HEK293 (cell line): ENCODE measurements around the gene TMCC2.

Experiments used
- KLF9 ChIP-seq: fragments of 450-650 bp; formaldehyde crosslinking; IDR thresholded peaks from 2 replicates; pipeline ENCODE4 v1.5.1; 2016; ENCODE audit warnings: missing biosample characterization, missing genetic modification characterization, low read depth
- OSR2 ChIP-seq: fragments of 450-650 bp; formaldehyde crosslinking; IDR thresholded peaks from 2 replicates; pipeline ENCODE4 v1.5.1; 2016; ENCODE audit warnings: missing biosample characterization, missing genetic modification characterization
- OVOL3 ChIP-seq: fragments of 450-650 bp; formaldehyde crosslinking; IDR thresholded peaks from 2 replicates; pipeline ENCODE4 v1.5.1; 2016; ENCODE audit warnings: missing biosample characterization, missing genetic modification characterization
- TRIM28 ChIP-seq: IDR thresholded peaks from 2 replicates; pipeline ENCODE4 v1.6.1; 2011; ENCODE audit warnings: low read length, control low read depth, borderline replicate concordance
- ZBTB1 ChIP-seq: fragments of 450-650 bp; formaldehyde crosslinking; IDR thresholded peaks from 2 replicates; pipeline ENCODE4 v1.5.1; 2016; ENCODE audit warnings: missing biosample characterization, missing genetic modification characterization
- ZBTB7A ChIP-seq: fragments of 450-650 bp; formaldehyde crosslinking; IDR thresholded peaks from 2 replicates; pipeline ENCODE4 v1.5.1; 2016; ENCODE audit warnings: low read depth, missing biosample characterization, missing genetic modification characterization
- ZNF114 ChIP-seq: fragments of 450-650 bp; formaldehyde crosslinking; IDR thresholded peaks from 2 replicates; pipeline ENCODE4 v1.5.0; 2017; ENCODE audit warnings: missing biosample characterization, missing genetic modification characterization
- ZNF138 ChIP-seq: fragments of 450-650 bp; formaldehyde crosslinking; IDR thresholded peaks from 2 replicates; pipeline ENCODE4 v1.5.1; 2016; ENCODE audit warnings: missing biosample characterization, missing genetic modification characterization, borderline replicate concordance
- ZNF174 ChIP-seq: fragments of 450-650 bp; formaldehyde crosslinking; IDR thresholded peaks from 2 replicates; pipeline ENCODE4 v1.5.0; 2017; ENCODE audit warnings: missing biosample characterization, mild to moderate bottlenecking, missing genetic modification characterization
- ZNF423 ChIP-seq: fragments of 450-650 bp; formaldehyde crosslinking; IDR thresholded peaks from 2 replicates; pipeline ENCODE4 v1.5.1; 2016; ENCODE audit warnings: missing biosample characterization, missing genetic modification characterization
- ZNF426 ChIP-seq: fragments of 450-650 bp; formaldehyde crosslinking; IDR thresholded peaks from 2 replicates; pipeline ENCODE4 v1.5.1; 2017; ENCODE audit warnings: missing biosample characterization, missing genetic modification characterization, mild to moderate bottlenecking, inconsistent platforms, moderate library complexity
- ZNF501 ChIP-seq: fragments of 450-650 bp; formaldehyde crosslinking; IDR thresholded peaks from 2 replicates; pipeline ENCODE4 v1.5.1; 2016; ENCODE audit warnings: missing biosample characterization, missing genetic modification characterization
- ZNF561 ChIP-seq: fragments of 450-650 bp; IDR thresholded peaks from 2 replicates; pipeline ENCODE4 v1.5.1; 2018; ENCODE audit warnings: missing biosample characterization, missing genetic modification characterization, borderline replicate concordance
- ZNF629 ChIP-seq: fragments of 450-650 bp; formaldehyde crosslinking; IDR thresholded peaks from 2 replicates; pipeline ENCODE4 v1.5.1; 2017; ENCODE audit warnings: missing biosample characterization, missing genetic modification characterization
- ZNF664 ChIP-seq: fragments of 450-650 bp; formaldehyde crosslinking; IDR thresholded peaks from 2 replicates; pipeline ENCODE4 v1.5.1; 2016; ENCODE audit warnings: missing biosample characterization, missing genetic modification characterization
- ZNF701 ChIP-seq: fragments of 450-650 bp; formaldehyde crosslinking; IDR thresholded peaks from 2 replicates; pipeline ENCODE4 v1.5.1; 2016; ENCODE audit warnings: missing biosample characterization, missing genetic modification characterization
- ZNF785 ChIP-seq: fragments of 450-650 bp; formaldehyde crosslinking; IDR thresholded peaks from 2 replicates; pipeline ENCODE4 v1.5.1; 2016; ENCODE audit warnings: missing biosample characterization, missing genetic modification characterization
- ZNF792 ChIP-seq: fragments of 450-650 bp; formaldehyde crosslinking; IDR thresholded peaks from 2 replicates; pipeline ENCODE4 v1.5.1; 2016; ENCODE audit warnings: missing biosample characterization, missing genetic modification characterization
- TF ChIP-seq, protein P1 (sequence below): sonication (generic); formaldehyde crosslinking; IDR thresholded peaks from 2 replicates; pipeline ENCODE4 v1.8.1; 2022; ENCODE audit warnings: mild to moderate bottlenecking, moderate library complexity, missing genetic modification reagents
- TF ChIP-seq, protein P2 (sequence below): fragments of 450-650 bp; formaldehyde crosslinking; IDR thresholded peaks from 2 replicates; pipeline ENCODE4 v1.5.1; 2016; ENCODE audit warnings: missing biosample characterization, missing genetic modification characterization, low read depth
- TF ChIP-seq, protein P3 (sequence below): fragments of 450-650 bp; IDR thresholded peaks from 2 replicates; pipeline ENCODE4 v1.5.1; 2018; ENCODE audit warnings: missing biosample characterization, missing genetic modification characterization
- TF ChIP-seq, protein P4 (sequence below): fragments of 450-650 bp; formaldehyde crosslinking; IDR thresholded peaks from 2 replicates; pipeline ENCODE4 v1.5.1; 2017; ENCODE audit warnings: missing biosample characterization, missing genetic modification characterization
- TF ChIP-seq, protein P5 (sequence below): fragments of 450-650 bp; formaldehyde crosslinking; IDR thresholded peaks from 2 replicates; pipeline ENCODE4 v1.5.1; 2016; ENCODE audit warnings: missing biosample characterization, missing genetic modification characterization
- TF ChIP-seq, protein P6 (sequence below): fragments of 450-650 bp; formaldehyde crosslinking; conservative IDR thresholded peaks from 2 replicates; pipeline ENCODE4 v1.5.1; 2016; ENCODE audit warnings: low read depth, missing biosample characterization, missing genetic modification characterization

Gene TMCC2

DNA sequence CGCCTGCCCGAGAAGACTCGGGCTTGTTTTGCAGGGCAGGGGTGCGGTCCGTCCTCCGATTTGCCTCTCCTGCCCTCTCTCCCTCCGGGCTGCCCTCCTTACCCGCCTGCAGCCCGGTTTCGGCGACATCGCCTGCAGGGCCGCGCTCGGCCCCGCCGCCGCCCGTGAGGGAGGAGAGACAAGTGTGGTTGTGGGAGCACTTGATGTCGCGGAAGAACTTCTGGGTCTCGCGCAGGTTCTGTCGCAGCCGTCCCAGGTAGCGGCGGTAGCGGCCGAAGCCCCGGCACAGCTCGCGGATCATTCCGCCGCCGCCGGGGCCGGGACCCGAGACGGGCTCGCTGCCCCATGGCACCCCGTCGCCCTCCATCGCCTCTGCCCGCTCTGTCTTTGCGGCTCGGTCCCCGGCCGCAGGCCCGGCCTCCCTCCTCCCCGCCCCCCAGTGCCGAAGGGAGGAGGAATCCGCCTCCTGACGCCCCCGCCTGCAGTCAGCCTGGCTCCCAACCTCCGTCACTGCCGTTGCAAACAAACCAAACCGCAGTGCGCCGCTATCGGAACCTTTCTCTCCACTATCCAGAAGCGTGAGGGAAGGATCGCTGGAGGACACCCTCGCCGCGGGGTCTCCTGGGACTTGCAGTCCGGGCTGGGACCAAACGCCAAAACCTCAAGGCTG is 16.4 kb upstream of the TMCC2 start, which contains the start of gene DSTYK (continued):
- TF ChIP-seq ZNF174 (tag by site-specific recombination) (no peak), ZNF114 (tag by site-specific recombination) (no peak), KLF9 (peak; percentile 85), ZNF426 (no peak), ZNF423 (no peak), OVOL3 (tag by site-specific recombination) (peak; percentile 86), ZNF792 (tag by site-specific recombination) (no peak), ZNF501 (peak; percentile 99), TRIM28 (peak; percentile 86; the same call in 1 of the 2 replicates), ZNF701 (tag by site-specific recombination) (peak; percentile 71; the same call in 1 of the 2 replicates), ZBTB1 (tag by site-specific recombination) (peak; percentile 80), ZNF664 (tag by site-specific recombination) (0 out of 2 replicates have a peak, but pooled peaks have one; percentile 5), ZNF629 (tag by site-specific recombination) (peak; percentile 96), ZNF785 (tag by site-specific recombination) (peak; percentile 50; the same call in 1 of the 2 replicates), OSR2 (tag by site-specific recombination) (peak; percentile 66), ZBTB7A (tag by site-specific recombination) (peak; percentile 54; the same call in 1 of the 2 replicates), ZNF138 (tag by site-specific recombination) (no peak), ZNF561 (peak; percentile 97)
- TF ChIP-seq, protein P1, sequence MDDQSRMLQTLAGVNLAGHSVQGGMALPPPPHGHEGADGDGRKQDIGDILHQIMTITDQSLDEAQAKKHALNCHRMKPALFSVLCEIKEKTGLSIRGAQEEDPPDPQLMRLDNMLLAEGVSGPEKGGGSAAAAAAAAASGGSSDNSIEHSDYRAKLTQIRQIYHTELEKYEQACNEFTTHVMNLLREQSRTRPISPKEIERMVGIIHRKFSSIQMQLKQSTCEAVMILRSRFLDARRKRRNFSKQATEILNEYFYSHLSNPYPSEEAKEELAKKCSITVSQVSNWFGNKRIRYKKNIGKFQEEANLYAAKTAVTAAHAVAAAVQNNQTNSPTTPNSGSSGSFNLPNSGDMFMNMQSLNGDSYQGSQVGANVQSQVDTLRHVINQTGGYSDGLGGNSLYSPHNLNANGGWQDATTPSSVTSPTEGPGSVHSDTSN (CRISPR knock-in tag): peak; percentile 46; the same call in 1 of the 2 replicates
- TF ChIP-seq, protein P2, sequence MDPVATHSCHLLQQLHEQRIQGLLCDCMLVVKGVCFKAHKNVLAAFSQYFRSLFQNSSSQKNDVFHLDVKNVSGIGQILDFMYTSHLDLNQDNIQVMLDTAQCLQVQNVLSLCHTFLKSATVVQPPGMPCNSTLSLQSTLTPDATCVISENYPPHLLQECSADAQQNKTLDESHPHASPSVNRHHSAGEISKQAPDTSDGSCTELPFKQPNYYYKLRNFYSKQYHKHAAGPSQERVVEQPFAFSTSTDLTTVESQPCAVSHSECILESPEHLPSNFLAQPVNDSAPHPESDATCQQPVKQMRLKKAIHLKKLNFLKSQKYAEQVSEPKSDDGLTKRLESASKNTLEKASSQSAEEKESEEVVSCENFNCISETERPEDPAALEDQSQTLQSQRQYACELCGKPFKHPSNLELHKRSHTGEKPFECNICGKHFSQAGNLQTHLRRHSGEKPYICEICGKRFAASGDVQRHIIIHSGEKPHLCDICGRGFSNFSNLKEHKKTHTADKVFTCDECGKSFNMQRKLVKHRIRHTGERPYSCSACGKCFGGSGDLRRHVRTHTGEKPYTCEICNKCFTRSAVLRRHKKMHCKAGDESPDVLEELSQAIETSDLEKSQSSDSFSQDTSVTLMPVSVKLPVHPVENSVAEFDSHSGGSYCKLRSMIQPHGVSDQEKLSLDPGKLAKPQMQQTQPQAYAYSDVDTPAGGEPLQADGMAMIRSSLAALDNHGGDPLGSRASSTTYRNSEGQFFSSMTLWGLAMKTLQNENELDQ (tag by site-specific recombination): no peak
- TF ChIP-seq, protein P3, sequence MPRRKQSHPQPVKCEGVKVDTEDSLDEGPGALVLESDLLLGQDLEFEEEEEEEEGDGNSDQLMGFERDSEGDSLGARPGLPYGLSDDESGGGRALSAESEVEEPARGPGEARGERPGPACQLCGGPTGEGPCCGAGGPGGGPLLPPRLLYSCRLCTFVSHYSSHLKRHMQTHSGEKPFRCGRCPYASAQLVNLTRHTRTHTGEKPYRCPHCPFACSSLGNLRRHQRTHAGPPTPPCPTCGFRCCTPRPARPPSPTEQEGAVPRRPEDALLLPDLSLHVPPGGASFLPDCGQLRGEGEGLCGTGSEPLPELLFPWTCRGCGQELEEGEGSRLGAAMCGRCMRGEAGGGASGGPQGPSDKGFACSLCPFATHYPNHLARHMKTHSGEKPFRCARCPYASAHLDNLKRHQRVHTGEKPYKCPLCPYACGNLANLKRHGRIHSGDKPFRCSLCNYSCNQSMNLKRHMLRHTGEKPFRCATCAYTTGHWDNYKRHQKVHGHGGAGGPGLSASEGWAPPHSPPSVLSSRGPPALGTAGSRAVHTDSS: peak; percentile 51
- TF ChIP-seq, protein P4, sequence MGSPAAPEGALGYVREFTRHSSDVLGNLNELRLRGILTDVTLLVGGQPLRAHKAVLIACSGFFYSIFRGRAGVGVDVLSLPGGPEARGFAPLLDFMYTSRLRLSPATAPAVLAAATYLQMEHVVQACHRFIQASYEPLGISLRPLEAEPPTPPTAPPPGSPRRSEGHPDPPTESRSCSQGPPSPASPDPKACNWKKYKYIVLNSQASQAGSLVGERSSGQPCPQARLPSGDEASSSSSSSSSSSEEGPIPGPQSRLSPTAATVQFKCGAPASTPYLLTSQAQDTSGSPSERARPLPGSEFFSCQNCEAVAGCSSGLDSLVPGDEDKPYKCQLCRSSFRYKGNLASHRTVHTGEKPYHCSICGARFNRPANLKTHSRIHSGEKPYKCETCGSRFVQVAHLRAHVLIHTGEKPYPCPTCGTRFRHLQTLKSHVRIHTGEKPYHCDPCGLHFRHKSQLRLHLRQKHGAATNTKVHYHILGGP (tag by site-specific recombination): no peak
- TF ChIP-seq, protein P5, sequence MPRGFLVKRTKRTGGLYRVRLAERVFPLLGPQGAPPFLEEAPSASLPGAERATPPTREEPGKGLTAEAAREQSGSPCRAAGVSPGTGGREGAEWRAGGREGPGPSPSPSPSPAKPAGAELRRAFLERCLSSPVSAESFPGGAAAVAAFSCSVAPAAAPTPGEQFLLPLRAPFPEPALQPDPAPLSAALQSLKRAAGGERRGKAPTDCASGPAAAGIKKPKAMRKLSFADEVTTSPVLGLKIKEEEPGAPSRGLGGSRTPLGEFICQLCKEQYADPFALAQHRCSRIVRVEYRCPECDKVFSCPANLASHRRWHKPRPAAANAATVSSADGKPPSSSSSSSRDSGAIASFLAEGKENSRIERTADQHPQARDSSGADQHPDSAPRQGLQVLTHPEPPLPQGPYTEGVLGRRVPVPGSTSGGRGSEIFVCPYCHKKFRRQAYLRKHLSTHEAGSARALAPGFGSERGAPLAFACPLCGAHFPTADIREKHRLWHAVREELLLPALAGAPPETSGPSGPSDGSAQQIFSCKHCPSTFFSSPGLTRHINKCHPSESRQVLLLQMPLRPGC (tag by site-specific recombination): peak; percentile 85; the same call in 1 of the 2 replicates
- TF ChIP-seq, protein P6, sequence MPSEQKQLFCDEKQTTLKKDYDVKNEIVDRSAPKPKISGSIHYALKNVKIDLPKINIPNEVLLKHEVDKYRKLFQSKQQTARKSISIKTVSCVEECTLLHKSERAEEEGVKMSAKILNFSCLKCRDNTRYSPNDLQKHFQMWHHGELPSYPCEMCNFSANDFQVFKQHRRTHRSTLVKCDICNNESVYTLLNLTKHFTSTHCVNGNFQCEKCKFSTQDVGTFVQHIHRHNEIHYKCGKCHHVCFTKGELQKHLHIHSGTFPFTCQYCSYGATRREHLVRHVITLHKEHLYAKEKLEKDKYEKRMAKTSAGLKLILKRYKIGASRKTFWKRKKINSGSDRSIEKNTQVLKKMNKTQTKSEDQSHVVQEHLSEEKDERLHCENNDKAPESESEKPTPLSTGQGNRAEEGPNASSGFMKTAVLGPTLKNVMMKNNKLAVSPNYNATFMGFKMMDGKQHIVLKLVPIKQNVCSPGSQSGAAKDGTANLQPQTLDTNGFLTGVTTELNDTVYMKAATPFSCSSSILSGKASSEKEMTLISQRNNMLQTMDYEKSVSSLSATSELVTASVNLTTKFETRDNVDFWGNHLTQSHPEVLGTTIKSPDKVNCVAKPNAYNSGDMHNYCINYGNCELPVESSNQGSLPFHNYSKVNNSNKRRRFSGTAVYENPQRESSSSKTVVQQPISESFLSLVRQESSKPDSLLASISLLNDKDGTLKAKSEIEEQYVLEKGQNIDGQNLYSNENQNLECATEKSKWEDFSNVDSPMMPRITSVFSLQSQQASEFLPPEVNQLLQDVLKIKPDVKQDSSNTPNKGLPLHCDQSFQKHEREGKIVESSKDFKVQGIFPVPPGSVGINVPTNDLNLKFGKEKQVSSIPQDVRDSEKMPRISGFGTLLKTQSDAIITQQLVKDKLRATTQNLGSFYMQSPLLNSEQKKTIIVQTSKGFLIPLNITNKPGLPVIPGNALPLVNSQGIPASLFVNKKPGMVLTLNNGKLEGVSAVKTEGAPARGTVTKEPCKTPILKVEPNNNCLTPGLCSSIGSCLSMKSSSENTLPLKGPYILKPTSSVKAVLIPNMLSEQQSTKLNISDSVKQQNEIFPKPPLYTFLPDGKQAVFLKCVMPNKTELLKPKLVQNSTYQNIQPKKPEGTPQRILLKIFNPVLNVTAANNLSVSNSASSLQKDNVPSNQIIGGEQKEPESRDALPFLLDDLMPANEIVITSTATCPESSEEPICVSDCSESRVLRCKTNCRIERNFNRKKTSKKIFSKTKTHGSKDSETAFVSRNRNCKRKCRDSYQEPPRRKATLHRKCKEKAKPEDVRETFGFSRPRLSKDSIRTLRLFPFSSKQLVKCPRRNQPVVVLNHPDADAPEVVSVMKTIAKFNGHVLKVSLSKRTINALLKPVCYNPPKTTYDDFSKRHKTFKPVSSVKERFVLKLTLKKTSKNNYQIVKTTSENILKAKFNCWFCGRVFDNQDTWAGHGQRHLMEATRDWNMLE (tag by site-specific recombination): peak; percentile 73
